Esophagus muscularis mucosa (tissue), 4 donors: ENCODE measurements around the gene DCAF4. TPM values are rescaled to one million over a fixed set of nuclear protein-coding genes. Genes with fewer than 3 reads are reported as not detected.
A peak's percentile ranks its signal among the peaks of the same experiment; 100 is the strongest.

Experiments used
- DNase-seq: peaks from one replicate; pipeline ENCODE4 v3.0.0-alpha.2; 2017; ENCODE audit errors: extremely low spot score
- H3K27ac ChIP-seq, 4 donors: fragments of 200-600 bp; sonication (generic); replicated peaks in 1 of 4; 1 replicate in 3 of 4; 2 replicates in 1 of 4; pipeline ENCODE4 v1.5.1; 2016 to 2019; ENCODE audit warnings: mild to moderate bottlenecking in 1 of 4
- H3K27me3 ChIP-seq, 4 donors: fragments of 200-600 bp; sonication (generic); one replicate each; pipeline versions ENCODE4 v1.5.1 to v1.6.0; 2016 to 2019
- H3K36me3 ChIP-seq, 4 donors: fragments of 200-600 bp; sonication (generic); one replicate each; pipeline ENCODE4 v1.5.1; 2016 to 2019
- H3K4me1 ChIP-seq, 4 donors: fragments of 200-600 bp; sonication (generic); one replicate each; pipeline ENCODE4 v1.5.1; 2016 to 2019
- H3K4me3 ChIP-seq, 4 donors: fragments of 200-600 bp; sonication (generic); 1 replicate in 2 of 4; 2 replicates in 2 of 4; pipeline ENCODE4 v1.5.1; 2016 to 2019; ENCODE audit warnings: mild to moderate bottlenecking in 4 of 4, moderate library complexity in 1 of 4
- H3K9me3 ChIP-seq, 4 donors: fragments of 200-600 bp; sonication (generic); 1 replicate in 3 of 4; 2 replicates in 1 of 4; pipeline ENCODE4 v1.5.1; 2016 to 2019
- CTCF ChIP-seq, 3 experiments: fragments of 200-600 bp in 2 of 3; fragments of 450-650 bp in 1 of 3; sonication (generic) in 2 of 3; IDR thresholded peaks; one replicate each; pipeline ENCODE4 v1.5.1; 2017 to 2019; ENCODE audit warnings: antibody characterized with exemption in 3 of 3, mild to moderate bottlenecking in 2 of 3, moderate library complexity in 1 of 3
- EP300 ChIP-seq: sonication (generic); formaldehyde crosslinking; IDR thresholded peaks from one replicate; pipeline ENCODE4 v1.6.1; 2017; ENCODE audit warnings: antibody characterized with exemption
- POLR2A ChIP-seq: fragments of 450-650 bp; IDR thresholded peaks from one replicate; pipeline ENCODE4 v1.6.1; 2017; ENCODE audit warnings: antibody characterized with exemption, moderate library complexity, mild to moderate bottlenecking, low read depth
- POLR2AphosphoS5 ChIP-seq, 2 donors: sonication (generic); formaldehyde crosslinking; IDR thresholded peaks; one replicate each; pipeline ENCODE4 v1.6.1; 2017; ENCODE audit warnings: antibody characterized with exemption in 2 of 2
- WGBS: methylation state at CpG from one replicate; pipeline ENCODE4 v1.1.5; 2018; 5-methylcytosine and 5-hydroxymethylcytosine counted together
- intact Hi-C: fragments of 100-400 bp; cut with DNase I; formaldehyde crosslinking; loops from one replicate; pipeline ENCODE4 v1.15.1; 2023
- total RNA-seq, 4 donors: library from RNA; depleted of rRNA; stranded (reverse); fragments of >200 nt; gene quantifications; one replicate each; pipeline versions ENCODE4 v1.1.0 to v1.2.1, GENCODE V29; 2016

DCAF4 gene
- total RNA-seq, 4 donors from 2014 or later, result 10.9 to 18.7 (median 14.7) TPM

- no peak overlapping the region for H3K27ac ChIP-seq
- no peak for DNase-seq
- H3K36me3 ChIP-seq, result no peaks in the 10 kb centered on the region
- no peak overlapping the region for H3K4me3 ChIP-seq
- no peaks in the 10 kb centered on the region for H3K9me3 ChIP-seq
- no peak for TF ChIP-seq EP300
- no peak for TF ChIP-seq CTCF (IDR thresholded peaks at IDR 0.05)
- no peak for TF ChIP-seq POLR2AphosphoS5 (IDR thresholded peaks at IDR 0.05)
- no peak for TF ChIP-seq POLR2A
- H3K4me1 ChIP-seq, result peaks cover 0 to 41% (median 13%) of the 10 kb centered on the region in 4 donors
- intact Hi-C loops, result no loop called here
- peaks cover 0 to 7% (median 0%) of the 10 kb centered on the region in 4 donors for H3K27me3 ChIP-seq
- WGBS, result 50% methylated on average over 5 of the region's 5 CpGs
These were observed 18.4 kb upstream of the DCAF4 start for GRCh38 chr14:72907886-72908285.

- Histone ChIP-seq H3K36me3 (no peaks in the 10 kb centered on the region), H3K4me3 (no peak overlapping the region), H3K27me3 (peaks cover 0 to 7% (median 0%) of the 10 kb centered on the region in 4 donors), H3K9me3 (no peaks in the 10 kb centered on the region), H3K4me1 (peaks cover 0 to 41% (median 13%) of the 10 kb centered on the region in 4 donors), H3K27ac (peak overlapping the region in 3 of 4 donors; percentile 5 to 40 (median 7))
- TF ChIP-seq CTCF (IDR thresholded peaks at IDR 0.05), result no peak
- no peak for TF ChIP-seq POLR2A
- TF ChIP-seq POLR2AphosphoS5 (IDR thresholded peaks at IDR 0.05), result no peak
- TF ChIP-seq EP300, result no peak
- 60% methylated on average over 5 of the region's 5 CpGs for WGBS
- no peak for DNase-seq
- intact Hi-C loops, result no loop called here
These were observed 17.1 kb upstream of the DCAF4 start for GRCh38 chr14:72909163-72909562.

GRCh38 chr14:72913809-72914208 lies 12.5 kb upstream of the DCAF4 start:
- no peak for DNase-seq
- Histone ChIP-seq H3K27me3 (no peaks in the 10 kb centered on the region), H3K27ac (no peak overlapping the region), H3K4me1 (peaks cover 0 to 17% (median 8%) of the 10 kb centered on the region in 4 donors), H3K36me3 (no peaks in the 10 kb centered on the region), H3K4me3 (no peak overlapping the region), H3K9me3 (no peaks in the 10 kb centered on the region)
- no peak for TF ChIP-seq POLR2AphosphoS5 (IDR thresholded peaks at IDR 0.05)
- intact Hi-C loops, result no loop called here
- 66% methylated on average over 2 of the region's 2 CpGs for WGBS

GRCh38 chr14:72916174-72916573 lies 10.1 kb upstream of the DCAF4 start:
- no peaks in the 10 kb centered on the region for H3K27me3 ChIP-seq
- H3K4me3 ChIP-seq, result no peak overlapping the region
- intact Hi-C loops, result no loop called here
- WGBS, result 71% methylated on average over 6 of the region's 6 CpGs
- no peak overlapping the region for H3K27ac ChIP-seq
- peaks cover 0 to 8% (median 5%) of the 10 kb centered on the region in 4 donors for H3K4me1 ChIP-seq
- H3K36me3 ChIP-seq, result no peaks in the 10 kb centered on the region
- H3K9me3 ChIP-seq, result no peaks in the 10 kb centered on the region
- no peak for DNase-seq
- TF ChIP-seq POLR2A (no peak), EP300 (no peak), POLR2AphosphoS5 (IDR thresholded peaks at IDR 0.05) (no peak), CTCF (IDR thresholded peaks at IDR 0.05) (no peak)

- Histone ChIP-seq H3K36me3 (no peaks in the 10 kb centered on the region), H3K9me3 (no peaks in the 10 kb centered on the region), H3K27ac (no peak overlapping the region), H3K27me3 (no peaks in the 10 kb centered on the region), H3K4me3 (no peak overlapping the region), H3K4me1 (peaks cover 0 to 8% (median 5%) of the 10 kb centered on the region in 4 donors)
- WGBS, result 47% methylated on average over 9 of the region's 9 CpGs
- intact Hi-C loops, result no loop called here
- no peak for DNase-seq
- TF ChIP-seq POLR2AphosphoS5 (IDR thresholded peaks at IDR 0.05) (no peak), CTCF (IDR thresholded peaks at IDR 0.05) (no peak), EP300 (no peak), POLR2A (no peak)
These were observed 9.0 kb upstream of the DCAF4 start for GRCh38 chr14:72917094-72917802.
